OCI-LY1 (cell line): Measurements from ENCODE around the gene TUBA4B.
A peak's percentile ranks its signal among the peaks of the same experiment; 100 is the strongest.

ENCODE experiments used
- H2AFZ ChIP-seq: fragments of 200-600 bp; sonication (generic), shearing (Covaris generic); 2 replicates; pipeline ENCODE4 v1.6.0; 2014; ENCODE audit warnings: antibody characterized with exemption, mild to moderate bottlenecking, low read length
- H3F3A ChIP-seq: fragments of 200-600 bp; sonication (generic), shearing (Covaris generic); 2 replicates; pipeline ENCODE4 v1.6.0; 2014; ENCODE audit warnings: mild to moderate bottlenecking, antibody characterized with exemption, low read length, moderate library complexity; ENCODE audit not compliant: insufficient read depth
- H3K27ac ChIP-seq: fragments of 200-600 bp; sonication (generic); 2 replicates; pipeline ENCODE4 v1.5.1; 2014; ENCODE audit warnings: low read length, mixed run types, mild to moderate bottlenecking, low read depth; ENCODE audit not compliant: poor library complexity, severe bottlenecking
- H3K27me3 ChIP-seq: fragments of 200-600 bp; sonication (generic); 2 replicates; pipeline ENCODE4 v1.6.0; 2014; ENCODE audit warnings: antibody characterized with exemption, mild to moderate bottlenecking, low read length, moderate library complexity; ENCODE audit not compliant: insufficient read depth
- H3K36me3 ChIP-seq: fragments of 200-600 bp; sonication (generic); 2 replicates; pipeline ENCODE4 v1.6.1; 2014; ENCODE audit warnings: mild to moderate bottlenecking, antibody characterized with exemption, low read length, moderate library complexity, mixed read lengths; ENCODE audit not compliant: insufficient read depth
- H3K4me1 ChIP-seq: fragments of 200-600 bp; sonication (generic); 2 replicates; pipeline ENCODE4 v1.5.1; 2014; ENCODE audit warnings: mild to moderate bottlenecking, low read length, moderate library complexity; ENCODE audit not compliant: insufficient read depth, severe bottlenecking
- H3K4me2 ChIP-seq: fragments of 200-600 bp; sonication (generic), shearing (Covaris generic); 2 replicates; pipeline ENCODE4 v1.6.1; 2014; ENCODE audit warnings: low read length
- H3K4me3 ChIP-seq: fragments of 200-600 bp; sonication (generic); 2 replicates; pipeline ENCODE4 v1.5.1; 2014; ENCODE audit warnings: low read length, low read depth, mild to moderate bottlenecking, mixed read lengths; ENCODE audit not compliant: poor library complexity, severe bottlenecking
- H3K79me2 ChIP-seq: fragments of 200-600 bp; shearing (Covaris generic); 2 replicates; pipeline ENCODE4 v1.6.1; 2016; ENCODE audit warnings: mixed run types, low read length, mixed read lengths; ENCODE audit not compliant: insufficient read depth
- H3K9ac ChIP-seq: fragments of 200-600 bp; sonication (generic), shearing (Covaris generic); 2 replicates; pipeline ENCODE4 v1.6.1; 2014; ENCODE audit warnings: mild to moderate bottlenecking, low read length, mixed read lengths
- H3K9me2 ChIP-seq: fragments of 200-600 bp; sonication (generic), shearing (Covaris generic); 2 replicates; pipeline ENCODE4 v1.6.1; 2014; ENCODE audit warnings: low read depth, mild to moderate bottlenecking, low read length, mixed read lengths
- H3K9me3 ChIP-seq: fragments of 200-600 bp; shearing (Covaris generic); 2 replicates; pipeline ENCODE4 v1.6.1; 2014; ENCODE audit warnings: low read length, mixed read lengths
- H4K20me1 ChIP-seq: fragments of 200-600 bp; sonication (generic), shearing (Covaris generic); 2 replicates; pipeline ENCODE4 v1.6.0; 2016; ENCODE audit warnings: mild to moderate bottlenecking, low read length; ENCODE audit not compliant: insufficient read depth
- CTCF ChIP-seq: fragments of 200-600 bp; sonication (generic), shearing (Covaris generic); IDR thresholded peaks from 2 replicates; pipeline ENCODE4 v1.5.1; 2017; ENCODE audit warnings: mild to moderate bottlenecking, antibody characterized with exemption, low read length, moderate library complexity, mixed read lengths
- EZH2 ChIP-seq: fragments of 200-600 bp; sonication (generic), shearing (Covaris generic); IDR thresholded peaks from 2 replicates; pipeline ENCODE4 v1.8.0; 2017; ENCODE audit warnings: borderline replicate concordance, mixed run types, mild to moderate bottlenecking, antibody characterized with exemption, low read length, moderate library complexity, mixed read lengths

TUBA4B gene

GRCh38 chr2:219247678-219248642 is 5.1 kb upstream of the TUBA4B start:
- Histone ChIP-seq H3K9me2 (no peaks in the 10 kb centered on the region), H3K36me3 (peaks cover 48% of the 10 kb centered on the region), H3K4me3 (no peak overlapping the region), H3F3A (no peaks in the 10 kb centered on the region), H3K4me1 (peaks cover 78% of the 10 kb centered on the region), H3K9ac (peak overlapping the region; percentile 8; the same call in 1 of the 2 replicates), H3K9me3 (no peaks in the 10 kb centered on the region), H3K4me2 (peak overlapping the region; percentile 73; the same call in 1 of the 2 replicates), H3K27ac (peak overlapping the region; percentile 98), H3K79me2 (no peaks in the 10 kb centered on the region), H4K20me1 (no peaks in the 10 kb centered on the region), H3K27me3 (no peaks in the 10 kb centered on the region), H2AFZ (no peak overlapping the region)
- no peak; the same call in 1 of the 2 replicates for TF ChIP-seq CTCF

- H3K27me3 ChIP-seq, result no peaks in the 10 kb centered on the region
- H2AFZ ChIP-seq, result no peak overlapping the region
- H3K4me3 ChIP-seq, result peak overlapping the region; percentile 51
- no peak for TF ChIP-seq EZH2
- no peak for TF ChIP-seq CTCF
- no peaks in the 10 kb centered on the region for H3K79me2 ChIP-seq
- H3K9me2 ChIP-seq, result no peaks in the 10 kb centered on the region
- H3K9me3 ChIP-seq, result no peaks in the 10 kb centered on the region
- H3K4me2 ChIP-seq, result peak overlapping the region; percentile 73
- H3F3A ChIP-seq, result no peaks in the 10 kb centered on the region
- H3K9ac ChIP-seq, result peak overlapping the region; percentile 68
- H3K36me3 ChIP-seq, result peaks cover 48% of the 10 kb centered on the region
- H4K20me1 ChIP-seq, result no peaks in the 10 kb centered on the region
- H3K4me1 ChIP-seq, result peaks cover 78% of the 10 kb centered on the region
- H3K27ac ChIP-seq, result peak overlapping the region; percentile 98
These were observed 4.2 kb upstream of the TUBA4B start for GRCh38 chr2:219248845-219249202.

GRCh38 chr2:219249203-219249980 is 3.7 kb upstream of the TUBA4B start:
- Histone ChIP-seq H3K9ac (peak overlapping the region; percentile 68), H4K20me1 (no peaks in the 10 kb centered on the region), H3K27me3 (no peaks in the 10 kb centered on the region), H2AFZ (no peak overlapping the region), H3K4me1 (peaks cover 80% of the 10 kb centered on the region), H3K36me3 (peaks cover 48% of the 10 kb centered on the region), H3F3A (no peaks in the 10 kb centered on the region), H3K27ac (peak overlapping the region; percentile 98), H3K9me3 (no peaks in the 10 kb centered on the region), H3K4me2 (peak overlapping the region; percentile 73), H3K9me2 (no peaks in the 10 kb centered on the region), H3K79me2 (no peaks in the 10 kb centered on the region), H3K4me3 (peak overlapping the region; percentile 51)
- TF ChIP-seq EZH2 (no peak), CTCF (no peak)
